ENCODE measurements around the gene NUP214.

- TF ChIP-seq, protein P1, sequence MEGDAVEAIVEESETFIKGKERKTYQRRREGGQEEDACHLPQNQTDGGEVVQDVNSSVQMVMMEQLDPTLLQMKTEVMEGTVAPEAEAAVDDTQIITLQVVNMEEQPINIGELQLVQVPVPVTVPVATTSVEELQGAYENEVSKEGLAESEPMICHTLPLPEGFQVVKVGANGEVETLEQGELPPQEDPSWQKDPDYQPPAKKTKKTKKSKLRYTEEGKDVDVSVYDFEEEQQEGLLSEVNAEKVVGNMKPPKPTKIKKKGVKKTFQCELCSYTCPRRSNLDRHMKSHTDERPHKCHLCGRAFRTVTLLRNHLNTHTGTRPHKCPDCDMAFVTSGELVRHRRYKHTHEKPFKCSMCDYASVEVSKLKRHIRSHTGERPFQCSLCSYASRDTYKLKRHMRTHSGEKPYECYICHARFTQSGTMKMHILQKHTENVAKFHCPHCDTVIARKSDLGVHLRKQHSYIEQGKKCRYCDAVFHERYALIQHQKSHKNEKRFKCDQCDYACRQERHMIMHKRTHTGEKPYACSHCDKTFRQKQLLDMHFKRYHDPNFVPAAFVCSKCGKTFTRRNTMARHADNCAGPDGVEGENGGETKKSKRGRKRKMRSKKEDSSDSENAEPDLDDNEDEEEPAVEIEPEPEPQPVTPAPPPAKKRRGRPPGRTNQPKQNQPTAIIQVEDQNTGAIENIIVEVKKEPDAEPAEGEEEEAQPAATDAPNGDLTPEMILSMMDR (IDR thresholded peaks at IDR 0.05; ENCODE audit: low read depth, low read length, poor library complexity, severe bottlenecking): no peak
- TF ChIP-seq EZH2phosphoT487 (IDR thresholded peaks at IDR 0.05; ENCODE audit: borderline replicate concordance, low read length): no peak
Measured at GRCh38 chr9:131167146-131167692, 41.8 kb downstream of the NUP214 start.
